Gastrocnemius medialis (tissue), 4 donors: ENCODE results near the gene HSD17B12. TPM values are rescaled to one million over a fixed set of nuclear protein-coding genes. Genes with fewer than 3 reads are reported as not detected.
A peak's percentile ranks its signal among the peaks of the same experiment; 100 is the strongest.

Source experiments
- ATAC-seq, 2 donors: fragments of 150-250 bp; one replicate each; pipeline ENCODE4 v1.9.1; 2016
- DNase-seq, 2 donors: peaks; one replicate each; pipeline ENCODE4 v3.0.0-alpha.2; 2019
- H3K27ac ChIP-seq, 4 donors: fragments of 200-600 bp; sonication (generic); 1 replicate in 1 of 4; 2 replicates in 3 of 4; pipeline ENCODE4 v1.5.1; 2016 to 2018; ENCODE audit warnings: mild to moderate bottlenecking in 2 of 4, moderate library complexity in 1 of 4
- H3K27me3 ChIP-seq, 3 donors: fragments of 200-600 bp; sonication (generic) in 2 of 3; 1 replicate in 1 of 3; 2 replicates in 2 of 3; pipeline versions ENCODE4 v1.5.1 to v1.6.0; 2016 to 2019; ENCODE audit warnings: mild to moderate bottlenecking in 1 of 3, moderate library complexity in 1 of 3
- H3K36me3 ChIP-seq, 2 donors: fragments of 200-600 bp; sonication (generic) in 1 of 2; one replicate each; pipeline ENCODE4 v1.5.1; 2017 to 2018
- H3K4me1 ChIP-seq, 2 donors: fragments of 200-600 bp; sonication (generic) in 1 of 2; one replicate each; pipeline ENCODE4 v1.5.1; 2016 to 2017; ENCODE audit warnings: mild to moderate bottlenecking in 2 of 2
- H3K4me3 ChIP-seq, 4 donors: fragments of 200-600 bp; sonication (generic) in 3 of 4; 1 replicate in 1 of 4; 2 replicates in 3 of 4; pipeline ENCODE4 v1.5.1; 2016 to 2019; ENCODE audit warnings: mild to moderate bottlenecking in 2 of 4
- H3K9me3 ChIP-seq, 3 donors: fragments of 200-600 bp; sonication (generic) in 2 of 3; 1 replicate in 1 of 3; 2 replicates in 2 of 3; pipeline ENCODE4 v1.5.1; 2016 to 2019
- POLR2A ChIP-seq, 2 donors: fragments of 450-650 bp; IDR thresholded peaks; one replicate each; pipeline ENCODE4 v1.6.1; 2017; ENCODE audit warnings: antibody characterized with exemption in 2 of 2, mild to moderate bottlenecking in 2 of 2, moderate library complexity in 2 of 2
- in situ Hi-C, 4 donors: fragments of 200-750 bp; cut with MboI; loops; one replicate each; pipeline versions ENCODE4 v1.15.0 to v1.8.0; 2017; ENCODE audit warnings: low sequenced_read_pairs in 4 of 4
- intact Hi-C: fragments of 100-400 bp; cut with DNase I; formaldehyde crosslinking; loops from one replicate; pipeline ENCODE4 v1.15.1; 2023; ENCODE audit warnings: low total_unique reads
- total RNA-seq, 4 donors: library from RNA; depleted of rRNA; stranded (reverse); fragments of >200 nt; gene quantifications; one replicate each; pipeline versions ENCODE4 v1.1.0 to v1.2.3, GENCODE V29; 2016
- TF ChIP-seq, protein P1 (sequence below), 5 experiments: fragments of 450-650 bp in 3 of 5; fragments of 200-600 bp in 2 of 5; sonication (generic) in 2 of 5; IDR thresholded peaks in 4 of 5; conservative IDR thresholded peaks in 1 of 5; 1 replicate in 4 of 5; 2 replicates in 1 of 5; pipeline ENCODE4 v1.5.1; 2016 to 2019; ENCODE audit warnings: antibody characterized with exemption in 5 of 5, mild to moderate bottlenecking in 3 of 5, moderate library complexity in 3 of 5

The HSD17B12 gene
- total RNA-seq, 4 donors from 2014 or later: 20.5 to 41.1 (median 28.6) TPM

- Histone ChIP-seq H3K4me1 (no peaks in the 10 kb centered on the region), H3K4me3 (no peak overlapping the region), H3K27ac (no peak overlapping the region), H3K36me3 (no peaks in the 10 kb centered on the region), H3K27me3 (peaks cover 11 to 23% (median 18%) of the 10 kb centered on the region in 3 donors), H3K9me3 (no peaks in the 10 kb centered on the region)
- intact Hi-C loops (loop anchor here (10.0 kb wide), 1 partner anchor 230 kb away; no protein-coding TSS in a partner anchor), in situ Hi-C loops (no loop called here)
- TF ChIP-seq, protein P1, sequence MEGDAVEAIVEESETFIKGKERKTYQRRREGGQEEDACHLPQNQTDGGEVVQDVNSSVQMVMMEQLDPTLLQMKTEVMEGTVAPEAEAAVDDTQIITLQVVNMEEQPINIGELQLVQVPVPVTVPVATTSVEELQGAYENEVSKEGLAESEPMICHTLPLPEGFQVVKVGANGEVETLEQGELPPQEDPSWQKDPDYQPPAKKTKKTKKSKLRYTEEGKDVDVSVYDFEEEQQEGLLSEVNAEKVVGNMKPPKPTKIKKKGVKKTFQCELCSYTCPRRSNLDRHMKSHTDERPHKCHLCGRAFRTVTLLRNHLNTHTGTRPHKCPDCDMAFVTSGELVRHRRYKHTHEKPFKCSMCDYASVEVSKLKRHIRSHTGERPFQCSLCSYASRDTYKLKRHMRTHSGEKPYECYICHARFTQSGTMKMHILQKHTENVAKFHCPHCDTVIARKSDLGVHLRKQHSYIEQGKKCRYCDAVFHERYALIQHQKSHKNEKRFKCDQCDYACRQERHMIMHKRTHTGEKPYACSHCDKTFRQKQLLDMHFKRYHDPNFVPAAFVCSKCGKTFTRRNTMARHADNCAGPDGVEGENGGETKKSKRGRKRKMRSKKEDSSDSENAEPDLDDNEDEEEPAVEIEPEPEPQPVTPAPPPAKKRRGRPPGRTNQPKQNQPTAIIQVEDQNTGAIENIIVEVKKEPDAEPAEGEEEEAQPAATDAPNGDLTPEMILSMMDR (IDR thresholded peaks at IDR 0.05 in 4 of 5, conservative IDR thresholded peaks at IDR 0.05 in 1 of 5): no peak
- TF ChIP-seq POLR2A (IDR thresholded peaks at IDR 0.05): no peak
- DNase-seq (no peak), ATAC-seq (no peak)
Measured at GRCh38 chr11:43874738-43875137, 194.2 kb downstream of the HSD17B12 start.

GRCh38 chr11:43879789-43880639 is 199.5 kb downstream of the HSD17B12 start:
- in situ Hi-C loops: no loop called here
- H3K27me3 ChIP-seq: peaks cover 0 to 3% (median under 1%) of the 10 kb centered on the region in 3 donors
- DNase-seq: no peak
- H3K4me3 ChIP-seq: peak overlapping the region; percentile 70 to 97 (median 92)
- peak overlapping the region; percentile 66 to 84 (median 70) for H3K27ac ChIP-seq
- H3K9me3 ChIP-seq: no peaks in the 10 kb centered on the region
- intact Hi-C loops: loop anchor here (10.0 kb wide), 1 partner anchor 235 kb away; no protein-coding TSS in a partner anchor
- H3K36me3 ChIP-seq: peaks cover 0 to 28% of the 10 kb centered on the region in 2 donors
- TF ChIP-seq POLR2A (IDR thresholded peaks at IDR 0.05): no peak
- TF ChIP-seq, protein P1 (IDR thresholded peaks at IDR 0.05 in 4 of 5, conservative IDR thresholded peaks at IDR 0.05 in 1 of 5): no peak
- peaks cover 18 to 21% of the 10 kb centered on the region in 2 donors for H3K4me1 ChIP-seq
- ATAC-seq: peak; percentile 15 to 23

GRCh38 chr11:43880640-43881159 is 200.2 kb downstream of the HSD17B12 start, which contains the start of gene ALKBH3:
ALKBH3 (plus strand) TSS chr11:43880831; CDS start chr11:43882653, 1,822 bp downstream.
- Histone ChIP-seq H3K27ac (peak within 1 kb of the TSS; percentile 66 to 84 (median 70)), H3K27me3 (peaks cover 0 to 3% (median 0%) of the 10 kb centered on the region in 3 donors), H3K4me1 (peaks cover 18 to 21% of the 10 kb centered on the region in 2 donors), H3K36me3 (peaks cover 0 to 35% of the 10 kb centered on the region in 2 donors), H3K9me3 (no peaks in the 10 kb centered on the region), H3K4me3 (peak within 1 kb of the TSS; percentile 70 to 97 (median 92))
- in situ Hi-C loops (no loop called here), intact Hi-C loops (no loop called here)
- peak; percentile 19 to 26 for TF ChIP-seq POLR2A (IDR thresholded peaks at IDR 0.05)
- TF ChIP-seq, protein P1 (IDR thresholded peaks at IDR 0.05 in 4 of 5, conservative IDR thresholded peaks at IDR 0.05 in 1 of 5): peak in 2 of 5 experiments; percentile 16
- DNase-seq (peak; percentile 89 to 90), ATAC-seq (peak; percentile 99)

- no peak for DNase-seq
- in situ Hi-C loops (loop anchor here (5.0 to 10.0 kb wide), 4 partner anchors 52 to 152 kb away; partner anchors contain the start of genes ACCSL (in 1 of the 4) and C11orf96 (in 1 of the 4)), intact Hi-C loops (loop anchor here (5.0 kb wide), 1 partner anchor 99 kb away; no protein-coding TSS in a partner anchor)
Measured at GRCh38 chr11:43892851-43893250, 212.3 kb downstream of the HSD17B12 start.

More at GRCh38 chr11:43892851-43893250, 212.3 kb downstream of the HSD17B12 start:
- H3K9me3 ChIP-seq: no peaks in the 10 kb centered on the region
- TF ChIP-seq POLR2A (IDR thresholded peaks at IDR 0.05): no peak
- TF ChIP-seq, protein P1 (IDR thresholded peaks at IDR 0.05 in 4 of 5, conservative IDR thresholded peaks at IDR 0.05 in 1 of 5): no peak
- H3K36me3 ChIP-seq: peaks cover 3 to 77% of the 10 kb centered on the region in 2 donors
- no peak overlapping the region for H3K4me3 ChIP-seq
- H3K27me3 ChIP-seq: no peaks in the 10 kb centered on the region
- no peak for ATAC-seq
- H3K4me1 ChIP-seq: no peaks in the 10 kb centered on the region
- H3K27ac ChIP-seq: no peak overlapping the region
